ENCODE results near the gene B9D1.

DNA sequence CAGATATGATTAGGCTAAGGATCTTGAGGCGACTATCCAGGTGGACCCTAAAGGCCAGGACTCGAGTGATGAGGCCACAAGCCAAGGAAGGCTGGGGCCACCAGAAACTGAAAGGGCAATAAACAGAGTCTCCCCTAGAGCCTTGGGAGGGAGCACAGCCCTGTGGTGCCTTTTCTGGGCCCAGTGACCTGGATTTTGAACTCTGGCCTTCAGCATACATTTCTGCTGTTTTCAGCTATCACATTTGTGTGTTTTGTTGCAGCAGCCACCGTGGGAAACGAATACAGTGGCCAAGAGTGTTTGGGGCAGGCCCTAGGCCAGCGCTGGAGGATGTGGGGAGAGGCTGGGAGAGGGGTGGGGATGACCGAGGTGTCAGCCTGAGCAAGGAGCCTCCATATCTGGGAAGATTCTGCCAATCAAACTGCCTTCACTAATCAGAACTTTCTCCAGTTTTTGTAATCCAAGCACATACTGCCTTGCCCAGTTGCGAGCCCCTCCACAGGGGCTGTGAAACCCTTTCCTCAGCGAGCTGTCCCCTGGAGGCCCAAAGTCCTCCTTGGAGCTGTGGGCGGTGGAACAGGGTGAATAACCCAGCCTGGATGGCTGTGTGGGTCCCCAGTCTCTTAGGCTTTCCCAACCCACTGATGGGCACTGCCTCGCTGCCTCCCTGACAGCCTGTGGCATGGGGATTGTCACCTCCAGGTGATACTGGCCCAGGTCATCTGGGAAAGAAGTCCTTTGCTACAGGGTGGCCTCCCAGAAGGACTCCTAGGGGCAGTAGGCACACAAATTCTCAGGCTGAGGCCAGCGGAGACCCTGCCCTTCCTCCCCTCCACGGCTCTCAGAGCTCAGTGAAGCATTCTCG lies 16.8 kb downstream of the B9D1 start:
- TF ChIP-seq POLR2A (IDR thresholded peaks at IDR 0.05) (no peak), CTCF (IDR thresholded peaks at IDR 0.05) (no peak)

Data from sigmoid colon (tissue), 3 donors.